Measurements from ENCODE around the gene PSMC5.
A peak's percentile ranks its signal among the peaks of the same experiment; 100 is the strongest.

PSMC5 gene

DNA sequence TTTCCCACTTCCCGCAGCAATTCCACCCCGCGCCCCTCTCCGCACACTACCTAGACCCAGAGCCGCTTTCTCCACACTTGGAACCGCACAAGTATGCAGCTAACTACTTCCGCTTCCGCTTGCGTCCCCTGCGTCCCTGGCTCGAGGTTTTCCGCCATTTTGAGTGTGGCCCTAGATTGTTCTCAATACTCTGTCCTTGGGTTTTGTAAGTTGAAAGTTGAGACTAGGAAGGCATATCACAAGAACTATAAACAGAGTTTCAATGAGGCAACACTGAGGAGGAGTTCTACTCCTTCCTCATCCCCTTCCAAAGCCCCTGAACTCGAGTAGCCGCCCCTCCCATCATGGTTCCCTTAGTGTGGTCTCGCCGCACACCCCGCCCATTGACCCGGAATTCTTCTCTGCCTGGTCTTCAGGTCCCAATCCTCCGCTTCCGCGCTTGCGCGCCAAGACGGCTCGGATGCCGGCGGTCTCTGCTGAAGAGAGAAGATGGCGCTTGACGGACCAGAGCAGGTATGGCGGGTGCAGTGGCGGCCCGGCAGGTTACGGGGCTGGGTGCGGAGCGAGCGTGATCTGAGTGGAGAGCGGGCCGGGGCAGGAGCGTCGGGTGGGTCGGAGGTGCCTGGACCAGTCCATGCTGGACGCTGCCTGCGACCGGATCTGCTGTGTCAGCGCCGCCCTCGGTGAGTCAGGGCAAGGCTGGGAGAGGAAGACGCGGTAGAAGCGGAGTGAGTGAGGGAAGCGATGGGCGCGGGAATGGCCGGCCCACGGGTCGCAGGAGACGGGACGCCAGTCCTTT lies at the start of gene PSMC5, which contains the start of gene FTSJ3:
Gene PSMC5, plus strand, starts transcription at position 430 of the 799 bp plus-strand sequence. Its CDS starts 60 bp downstream, at position 490.
Gene FTSJ3, minus strand, starts transcription at position 662 of the 799 bp plus-strand sequence. CDS start 761 bp downstream, outside the sequence.
- DNase-seq (ENCODE audit: low read depth), result peak; percentile 89
- peak; percentile 79 for TF ChIP-seq CTCF (IDR thresholded peaks at IDR 0.05; ENCODE audit: low read depth, low read length, missing control alignments)
- peak within 1 kb of the TSS; percentile 96 for H3K4me3 ChIP-seq (ENCODE audit: low read depth, low read length)

GRCh38 chr17:63780507-63780906 lies 46.7 kb upstream of the PSMC5 start:
- no peak for TF ChIP-seq CTCF (IDR thresholded peaks at IDR 0.05; ENCODE audit: low read depth, low read length, missing control alignments)
- no peak overlapping the region for H3K4me3 ChIP-seq (ENCODE audit: low read depth, low read length)

GRCh38 chr17:63780928-63781327 lies 46.3 kb upstream of the PSMC5 start:
- no peak overlapping the region for H3K4me3 ChIP-seq (ENCODE audit: low read depth, low read length)
- no peak for DNase-seq (ENCODE audit: low read depth)
- no peak for TF ChIP-seq CTCF (IDR thresholded peaks at IDR 0.05; ENCODE audit: low read depth, low read length, missing control alignments)

More at GRCh38 chr17:63780507-63780906, 46.7 kb upstream of the PSMC5 start:
- no peak for DNase-seq (ENCODE audit: low read depth)

DNA sequence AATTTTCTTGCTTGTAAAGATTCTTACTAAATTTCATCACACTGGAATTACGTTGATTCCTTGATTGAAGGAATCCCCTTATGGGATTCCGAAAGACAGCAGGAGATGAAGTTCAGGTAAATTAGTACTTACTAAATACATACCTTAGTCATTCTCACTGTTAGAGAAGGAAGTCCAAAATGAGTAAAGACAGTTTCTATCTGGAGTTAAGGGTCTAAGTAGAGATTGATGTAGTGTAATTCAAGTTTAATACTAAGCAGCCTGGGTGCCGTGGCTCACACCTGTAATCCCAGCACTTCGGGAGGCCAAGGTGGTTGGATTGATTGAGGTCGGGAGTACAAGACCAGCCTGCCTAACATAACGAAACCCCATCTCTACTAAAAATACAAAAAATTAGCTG lies 43.7 kb upstream of the PSMC5 start:
- no peak for DNase-seq (ENCODE audit: low read depth)
- H3K4me3 ChIP-seq (ENCODE audit: low read depth, low read length), result no peak overlapping the region
- no peak for TF ChIP-seq CTCF (IDR thresholded peaks at IDR 0.05; ENCODE audit: low read depth, low read length, missing control alignments)

DNA sequence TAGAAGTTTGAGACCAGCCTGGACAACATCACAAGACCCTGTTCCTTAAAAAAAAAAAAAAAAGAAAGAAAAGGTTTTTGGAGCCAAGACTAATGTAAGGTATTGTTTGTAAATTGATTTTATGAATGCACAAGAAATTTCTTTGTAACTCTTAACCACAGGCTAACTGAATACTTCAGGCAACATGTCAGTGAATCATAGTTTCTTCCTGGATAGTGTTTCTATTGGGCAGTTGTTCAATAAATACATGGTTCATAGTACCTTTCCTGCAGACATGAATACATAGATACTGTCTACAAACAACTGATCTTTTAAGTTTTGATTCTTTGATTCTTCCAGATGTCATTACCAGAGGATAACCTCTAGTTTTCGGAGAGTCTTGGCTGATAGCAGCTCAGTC lies 41.7 kb upstream of the PSMC5 start:
- no peak for TF ChIP-seq CTCF (IDR thresholded peaks at IDR 0.05; ENCODE audit: low read depth, low read length, missing control alignments)
- no peak for DNase-seq (ENCODE audit: low read depth)
- no peak overlapping the region for H3K4me3 ChIP-seq (ENCODE audit: low read depth, low read length)

- no peak for DNase-seq (ENCODE audit: low read depth)
- no peak overlapping the region for H3K4me3 ChIP-seq (ENCODE audit: low read depth, low read length)
- TF ChIP-seq CTCF (IDR thresholded peaks at IDR 0.05; ENCODE audit: low read depth, low read length, missing control alignments), result no peak
Observed at GRCh38 chr17:63786117-63786516, 41.1 kb upstream of the PSMC5 start.
